HL-60/S4 treated with retinoic acid at 250 ng/mL for 4 days and 3 days (cell line): ENCODE measurements around the gene MRPS18A.

Experiments used
- in situ Hi-C: fragments of 300-500 bp; cut with MboI; formaldehyde crosslinking; loops from 2 replicates; pipeline ENCODE4 v1.7.0; 2022; ENCODE audit warnings: low sequenced_read_pairs

Gene MRPS18A

DNA sequence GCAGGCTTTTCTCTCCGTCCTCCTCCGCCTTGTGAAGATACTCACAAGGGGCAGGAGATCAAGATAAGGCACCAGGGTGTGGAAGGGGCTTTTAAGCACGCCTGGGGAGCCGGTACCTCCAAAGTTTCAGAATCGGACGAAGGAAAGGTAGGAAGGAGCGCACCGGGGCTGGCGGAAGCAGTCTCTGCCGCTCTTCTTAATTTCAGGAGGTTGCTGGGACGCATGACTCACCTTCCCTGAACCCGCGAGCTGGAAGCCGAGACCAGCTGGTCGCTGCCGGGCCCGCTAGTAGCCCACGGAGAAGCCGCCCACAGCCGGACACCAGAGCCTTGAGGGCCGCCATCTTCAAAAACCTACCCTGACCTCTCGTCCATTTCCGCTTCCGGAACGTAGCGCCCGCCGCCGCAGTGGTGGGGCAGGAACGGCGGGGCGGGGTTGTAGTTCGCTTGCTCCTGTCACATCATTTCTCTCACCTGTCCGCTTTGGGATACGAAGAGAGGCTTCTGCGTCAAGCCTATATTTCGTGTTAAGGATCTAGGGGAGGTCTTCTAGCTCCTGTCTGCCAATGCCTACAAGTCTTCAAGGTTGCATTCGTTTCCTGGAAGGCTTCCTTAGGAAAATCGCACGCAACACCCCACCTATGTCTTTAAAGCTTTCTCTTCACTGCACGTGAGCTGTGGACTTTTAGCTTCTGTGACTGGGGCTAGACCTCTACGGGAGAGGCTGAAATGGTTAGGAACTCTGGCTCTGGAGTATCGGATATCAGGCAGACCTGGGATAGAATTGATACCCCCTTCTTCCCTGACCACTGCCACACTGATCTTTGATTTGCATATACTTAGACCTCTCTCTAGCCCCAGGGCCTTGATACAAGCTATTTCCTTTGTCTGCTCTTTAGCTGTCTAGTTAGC lies at the start of gene MRPS18A:
TSS of gene MRPS18A (minus strand) at position 355 of the 911 bp plus-strand sequence. CDS start at position 343, 12 bp downstream.
- in situ Hi-C loops = no loop called here

DNA sequence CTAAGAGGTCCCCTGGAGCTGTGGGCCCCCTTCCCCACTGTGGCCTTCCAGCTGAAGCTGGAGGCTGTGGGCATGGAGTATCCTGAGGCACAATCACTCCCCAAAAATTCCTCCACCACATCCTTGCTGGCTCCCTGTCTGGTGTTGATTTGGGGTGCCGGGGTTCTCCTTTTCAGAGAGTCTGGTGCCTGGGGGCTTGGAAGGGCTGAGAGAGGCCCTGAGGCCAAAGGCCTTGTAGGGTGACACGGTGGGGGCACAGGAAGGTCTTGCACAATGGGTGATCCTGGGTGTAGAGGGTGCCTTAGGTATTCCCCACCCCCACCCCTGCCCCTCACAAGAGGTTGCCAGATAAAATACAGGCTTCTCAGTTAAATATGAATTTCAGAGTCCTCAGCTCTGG lies 49.3 kb upstream of the MRPS18A start:
- in situ Hi-C loops = no loop called here

DNA sequence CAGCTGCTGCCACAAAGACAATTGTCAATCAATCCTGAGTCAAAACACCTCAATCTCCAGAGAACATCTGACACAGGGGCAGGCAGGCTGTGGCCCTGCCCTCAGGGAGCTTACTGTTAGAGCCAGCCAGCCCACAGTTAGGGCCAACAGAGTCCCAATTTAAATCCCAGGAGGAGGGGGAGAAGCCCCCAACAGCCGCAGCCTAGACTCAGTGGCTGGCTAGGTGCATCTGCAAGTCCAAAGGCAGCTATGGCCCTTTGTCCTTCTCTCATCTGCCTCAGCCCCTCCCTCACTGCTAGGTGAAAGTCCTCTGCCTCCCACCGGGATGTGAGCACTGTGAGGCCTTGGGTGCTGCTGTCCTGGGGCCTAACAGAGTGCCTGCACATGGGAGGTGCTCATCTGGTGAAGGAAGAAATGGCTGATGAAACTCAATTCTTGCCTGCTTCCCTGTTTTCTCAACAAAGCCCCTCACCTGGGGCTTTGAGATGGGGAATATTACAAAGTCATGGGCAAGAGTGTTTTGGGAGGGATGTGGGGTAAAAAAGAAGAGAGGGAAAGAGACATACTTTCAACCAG lies 48.7 kb upstream of the MRPS18A start:
- in situ Hi-C loops = no loop called here

DNA sequence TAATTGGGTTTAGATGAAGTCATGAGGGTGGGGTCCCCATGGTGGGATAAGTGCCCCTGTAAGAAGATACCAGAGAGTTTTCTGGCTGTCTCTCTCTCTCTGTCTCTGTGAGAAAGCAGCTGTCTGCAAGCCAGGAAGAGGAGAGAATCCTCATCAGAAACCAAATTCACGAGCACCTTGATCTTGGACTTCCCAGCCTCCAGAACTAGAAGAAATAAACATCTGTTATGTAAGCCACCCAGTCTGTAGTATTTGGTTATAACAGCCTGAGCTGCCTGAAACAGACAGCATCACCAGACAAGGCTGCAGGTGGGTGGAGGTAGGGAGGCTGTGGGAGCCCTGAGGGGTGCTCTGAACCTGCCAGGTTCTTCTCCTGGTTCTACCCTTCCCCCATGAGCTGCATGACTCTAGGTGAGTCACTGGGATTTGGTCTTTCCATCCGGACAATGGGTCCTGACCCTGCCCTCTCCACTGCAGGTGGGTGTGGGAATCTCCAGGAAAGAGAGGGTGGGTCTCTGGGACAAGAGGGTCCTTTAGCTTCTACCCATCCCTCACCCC lies 48.1 kb upstream of the MRPS18A start:
- in situ Hi-C loops = no loop called here

DNA sequence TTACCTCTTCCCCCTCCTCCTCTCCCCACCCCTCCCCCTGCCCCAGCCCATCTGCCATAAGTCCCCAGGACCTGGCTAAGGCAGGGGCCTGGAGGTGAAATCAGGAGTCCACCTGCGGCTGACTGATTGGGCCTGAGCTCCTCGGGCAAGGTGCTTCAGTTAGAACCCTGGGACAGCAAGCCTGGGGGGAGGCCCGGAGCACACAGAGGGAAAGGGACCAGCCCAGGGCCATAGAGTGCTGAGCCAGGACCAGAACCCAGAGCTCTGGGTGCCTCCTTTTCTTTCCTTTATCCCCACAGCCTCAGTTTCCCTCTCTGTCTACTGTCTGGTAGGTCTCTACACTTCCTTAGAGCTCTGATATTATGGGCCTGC lies 46.7 kb upstream of the MRPS18A start:
- in situ Hi-C loops = no loop called here

DNA sequence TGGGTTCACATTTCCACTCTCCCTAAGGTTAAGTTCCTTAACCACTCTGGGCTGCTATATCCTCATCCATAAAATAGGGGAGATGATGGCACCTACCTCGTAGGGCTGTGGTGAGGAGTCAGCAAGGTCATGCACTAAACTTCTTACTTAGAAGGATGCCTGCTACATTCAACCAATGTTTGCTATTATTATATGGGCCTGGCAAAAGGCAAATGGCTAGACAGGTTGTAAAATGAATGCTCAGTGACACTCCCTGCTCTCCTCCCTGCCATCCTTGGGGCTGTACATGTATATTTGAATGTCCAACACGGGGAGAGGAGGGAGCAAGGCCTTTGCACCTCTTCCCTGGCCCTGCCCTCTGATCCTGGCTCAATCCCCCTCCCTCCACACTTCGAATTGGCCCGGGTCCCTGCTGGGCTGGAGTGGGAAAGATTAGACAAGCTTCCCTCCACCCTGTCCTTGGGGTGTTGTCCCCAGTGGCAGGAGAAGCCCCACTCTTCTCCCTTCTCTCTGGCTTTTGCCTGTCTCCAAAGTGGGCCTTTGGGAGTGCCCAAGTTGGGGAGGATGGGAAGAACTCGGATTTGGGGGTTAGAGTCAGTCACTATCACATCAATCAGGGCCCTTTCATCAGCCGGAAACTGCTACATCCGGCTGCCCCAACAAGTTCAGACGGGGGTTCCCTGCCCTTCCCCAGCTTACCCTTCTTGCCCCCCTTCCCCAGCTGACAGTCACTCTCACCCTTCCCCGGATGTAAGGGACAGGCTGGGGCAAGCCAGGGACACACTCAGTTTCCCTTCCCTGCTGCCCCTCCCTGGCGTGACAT lies 46.1 kb upstream of the MRPS18A start:
- in situ Hi-C loops = no loop called here

DNA sequence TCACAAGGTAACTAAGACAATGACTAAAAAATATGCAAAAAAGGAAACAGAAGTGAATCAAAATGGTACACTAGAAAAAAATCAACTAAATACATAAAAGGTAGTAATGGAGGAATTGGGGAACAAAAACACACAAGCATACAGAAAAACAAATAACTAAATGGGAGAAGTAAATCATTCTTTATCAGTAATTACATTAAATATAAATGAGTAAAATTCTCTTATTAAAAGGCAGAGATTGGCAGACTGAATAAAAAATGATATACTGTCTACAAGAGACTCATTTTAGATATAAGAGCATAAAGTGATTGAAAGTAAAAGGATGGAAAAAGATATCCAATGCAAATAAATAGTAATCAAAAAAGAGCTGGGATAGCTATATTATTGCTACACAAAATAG lies 43.0 kb upstream of the MRPS18A start:
- in situ Hi-C loops = no loop called here

DNA sequence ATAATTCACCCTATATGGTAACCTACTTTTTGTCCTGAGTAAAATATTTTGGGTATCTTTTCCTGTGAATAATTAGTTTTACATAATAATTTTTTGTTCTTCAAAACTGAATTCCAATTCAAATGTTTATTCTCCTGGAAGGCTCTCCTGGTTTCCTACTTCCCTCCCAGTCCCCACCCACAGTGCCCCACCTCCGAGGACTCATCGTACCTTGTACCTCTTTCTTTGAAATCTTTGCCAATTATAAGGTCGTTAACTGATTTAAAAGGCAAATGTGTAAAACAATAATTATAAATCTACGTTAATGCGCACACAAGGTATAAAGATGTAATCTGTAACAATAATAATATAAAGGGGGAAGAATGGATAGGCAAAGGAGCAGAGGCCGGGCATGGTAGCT lies 41.9 kb upstream of the MRPS18A start:
- in situ Hi-C loops = no loop called here

DNA sequence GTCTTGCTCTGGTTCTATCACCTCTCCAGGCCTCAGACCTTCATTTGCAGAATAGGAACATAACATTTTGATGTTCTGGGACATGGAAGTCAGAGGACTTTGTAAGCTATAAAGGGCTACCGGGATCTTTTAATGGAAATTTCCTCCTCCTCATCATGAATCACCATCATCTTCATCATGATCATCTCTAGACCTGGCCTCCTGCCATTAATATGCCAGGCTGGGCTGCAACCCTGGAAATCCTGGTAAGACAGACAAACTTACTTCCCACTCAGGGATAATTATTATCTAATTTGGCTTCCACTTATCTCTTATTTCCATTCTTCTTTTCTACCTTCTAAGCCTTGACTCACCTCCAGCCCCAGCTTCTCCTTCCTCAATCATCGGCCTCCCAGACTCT lies 41.0 kb upstream of the MRPS18A start:
- in situ Hi-C loops = no loop called here

DNA sequence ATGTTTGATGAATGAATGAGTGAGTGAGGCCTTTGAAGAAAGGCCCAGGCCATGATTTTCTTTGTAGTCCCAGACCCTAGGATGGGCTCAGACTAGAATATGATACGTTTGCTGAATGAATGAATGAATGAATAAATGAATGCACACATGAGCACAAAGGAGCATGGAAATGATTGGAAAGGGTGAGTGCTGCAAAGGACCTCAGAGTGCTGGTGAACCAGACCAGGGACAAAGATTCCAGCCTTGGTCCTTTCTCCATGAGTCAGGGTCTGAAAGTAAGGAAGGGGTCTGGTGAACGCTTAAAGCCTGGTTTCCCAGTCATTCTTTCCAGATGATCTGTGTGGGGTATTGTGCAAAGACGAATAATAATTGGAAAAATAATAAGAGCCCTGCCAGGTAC lies 40.0 kb upstream of the MRPS18A start:
- in situ Hi-C loops = no loop called here

DNA sequence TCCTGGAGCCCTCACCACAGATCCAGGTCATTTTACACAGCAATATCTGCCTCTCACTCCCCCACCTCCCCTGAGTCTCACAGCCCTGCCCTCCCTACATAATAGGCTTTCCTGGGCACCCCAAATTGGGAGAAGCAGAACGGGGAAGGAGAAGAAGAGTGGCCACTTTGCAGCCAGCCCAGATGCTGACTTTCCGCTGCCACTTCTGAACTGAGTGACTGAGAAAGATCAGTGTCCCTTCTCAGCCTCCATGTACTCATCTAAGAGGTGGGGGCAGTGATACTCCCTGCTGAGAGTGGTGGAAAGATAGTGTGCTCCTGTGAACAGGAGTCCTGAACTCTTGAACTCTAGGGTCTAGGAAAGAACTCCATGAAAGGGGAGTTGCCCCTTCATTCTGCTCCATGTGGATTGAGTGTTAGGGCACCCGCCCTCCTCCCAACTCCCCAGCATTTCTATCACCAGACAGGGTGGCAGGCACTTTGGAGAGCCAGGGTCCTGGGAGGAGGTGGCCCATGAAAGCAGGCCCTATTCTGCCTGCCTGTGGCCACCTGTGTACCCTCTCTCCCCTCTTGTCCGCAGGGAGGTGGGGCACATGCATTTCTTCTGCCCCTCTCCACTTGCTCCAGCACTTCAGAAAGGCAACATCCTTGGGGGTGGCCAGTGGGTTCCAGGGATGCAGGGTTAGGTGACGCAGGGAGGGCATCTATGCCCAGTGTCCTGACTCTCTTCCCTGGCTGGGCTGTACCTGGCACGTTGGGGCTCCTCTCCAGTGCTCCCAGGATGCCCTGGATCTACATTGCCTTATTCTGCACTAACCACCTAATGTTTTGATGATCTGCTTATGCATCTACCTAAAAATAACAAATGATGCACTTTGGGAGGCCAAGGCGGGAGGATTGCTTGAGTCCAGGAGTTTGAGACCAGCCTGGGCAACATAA lies 38.3 kb upstream of the MRPS18A start:
- in situ Hi-C loops = no loop called here

DNA sequence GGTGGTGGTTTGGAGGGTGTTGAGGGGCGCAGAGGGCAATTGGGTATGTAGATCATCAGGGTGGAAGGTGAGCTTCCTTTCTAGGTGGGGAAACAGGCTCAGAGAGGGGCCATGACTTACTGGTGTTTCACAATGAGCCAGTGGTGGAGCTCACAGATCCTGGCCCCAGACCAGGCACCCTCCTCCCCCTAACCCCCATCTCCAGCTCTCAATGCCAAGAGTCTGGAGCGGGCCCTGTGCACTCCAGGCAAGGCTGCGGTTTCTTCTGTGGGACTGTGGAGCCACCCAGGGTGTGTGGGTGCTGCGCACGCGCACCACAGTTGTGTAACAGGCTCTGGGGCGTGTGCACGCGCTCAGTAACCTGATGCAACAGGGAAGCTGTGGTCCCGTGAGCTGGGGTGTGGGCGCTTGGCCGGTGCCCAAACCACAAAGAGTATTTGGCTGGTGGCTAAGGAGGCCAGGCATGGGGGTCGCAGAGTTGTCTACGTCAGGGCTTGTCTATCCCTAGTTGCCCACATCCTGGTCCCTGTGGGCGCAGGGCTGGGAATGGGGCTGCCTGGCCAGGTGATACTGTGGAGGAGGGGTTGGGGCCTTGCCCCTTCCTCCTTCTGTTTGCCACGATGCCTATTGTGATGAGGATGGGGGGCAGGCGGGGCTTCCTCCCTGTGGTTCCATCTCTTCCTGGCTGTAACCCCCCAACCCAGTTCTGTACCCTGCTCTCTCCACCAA lies 37.5 kb upstream of the MRPS18A start:
- in situ Hi-C loops = no loop called here

DNA sequence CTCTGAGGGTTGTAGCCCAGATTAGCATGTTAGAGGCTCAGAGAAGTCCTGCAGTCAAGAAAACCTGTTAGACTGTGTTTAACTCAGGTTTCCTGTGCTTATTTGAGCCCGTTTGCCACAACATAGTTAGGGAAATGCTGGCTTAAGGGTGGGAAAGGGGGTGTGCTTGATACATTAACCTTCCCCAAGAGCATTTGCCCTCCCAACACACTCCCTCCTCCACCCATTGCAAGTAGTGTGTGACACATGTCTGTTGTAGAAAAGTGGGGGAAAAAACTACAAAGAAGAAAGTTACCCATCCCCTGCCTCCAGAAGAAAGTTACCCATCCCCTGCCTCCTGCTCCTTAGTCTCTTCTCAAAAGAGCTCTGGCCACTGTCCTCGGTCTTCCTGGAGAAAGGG lies 36.8 kb upstream of the MRPS18A start:
- in situ Hi-C loops = no loop called here

DNA sequence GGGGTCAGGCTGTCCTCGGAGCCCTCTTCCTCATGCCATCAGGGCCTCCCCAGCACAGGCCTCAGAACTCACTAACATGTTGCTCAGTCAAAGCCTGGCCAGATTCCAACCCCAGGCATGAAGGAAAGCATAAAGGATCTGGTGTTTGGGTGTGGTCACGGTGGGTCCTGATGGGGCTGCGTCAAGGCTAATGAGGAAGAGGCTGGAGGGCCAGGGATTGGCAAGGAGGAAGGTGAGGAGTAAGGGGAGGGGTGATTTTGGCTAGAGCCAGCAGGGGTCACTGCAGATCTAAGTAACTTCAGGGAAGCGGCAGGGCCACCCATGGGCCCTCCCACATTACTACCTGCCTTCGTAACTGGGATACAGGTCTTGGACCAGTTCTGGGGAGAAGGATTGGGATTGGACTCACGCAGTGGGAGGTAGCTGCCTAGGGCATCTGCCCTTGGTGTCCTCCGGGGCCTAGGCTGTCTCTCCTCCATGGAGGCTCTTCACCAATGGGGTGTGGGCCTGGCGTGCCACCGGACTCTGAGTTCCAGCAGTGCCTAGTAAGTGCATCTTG lies 36.2 kb upstream of the MRPS18A start:
- in situ Hi-C loops = no loop called here

DNA sequence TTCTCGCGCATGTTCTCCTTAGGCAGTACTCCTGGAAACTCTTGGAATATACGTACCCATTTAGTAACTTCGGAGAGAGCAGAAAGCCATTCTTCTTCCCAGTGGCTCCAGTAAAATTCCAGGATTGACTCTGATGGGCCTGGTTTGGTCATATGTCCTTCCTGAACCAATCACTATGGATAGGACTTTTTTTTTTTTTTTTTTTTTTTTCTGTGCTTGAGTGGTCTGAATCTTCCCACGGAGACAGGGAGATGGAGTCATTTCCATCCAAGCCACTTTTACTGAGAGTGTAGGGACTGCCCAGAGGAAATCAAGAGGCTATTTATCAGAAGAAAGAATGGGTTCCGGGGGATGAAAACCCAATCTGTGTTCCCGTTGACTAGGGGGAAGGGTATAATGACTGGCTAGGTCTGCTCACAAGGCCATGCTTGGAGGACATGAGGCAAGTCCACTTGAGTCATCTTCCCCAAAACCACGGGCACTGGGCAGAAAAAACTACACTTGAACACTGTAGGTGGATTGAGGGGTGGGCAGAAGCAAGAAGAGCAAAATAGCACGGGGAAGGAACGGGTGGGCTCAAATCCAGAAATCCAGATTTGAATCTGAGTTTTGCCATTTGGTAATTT lies 35.4 kb upstream of the MRPS18A start:
- in situ Hi-C loops = no loop called here

DNA sequence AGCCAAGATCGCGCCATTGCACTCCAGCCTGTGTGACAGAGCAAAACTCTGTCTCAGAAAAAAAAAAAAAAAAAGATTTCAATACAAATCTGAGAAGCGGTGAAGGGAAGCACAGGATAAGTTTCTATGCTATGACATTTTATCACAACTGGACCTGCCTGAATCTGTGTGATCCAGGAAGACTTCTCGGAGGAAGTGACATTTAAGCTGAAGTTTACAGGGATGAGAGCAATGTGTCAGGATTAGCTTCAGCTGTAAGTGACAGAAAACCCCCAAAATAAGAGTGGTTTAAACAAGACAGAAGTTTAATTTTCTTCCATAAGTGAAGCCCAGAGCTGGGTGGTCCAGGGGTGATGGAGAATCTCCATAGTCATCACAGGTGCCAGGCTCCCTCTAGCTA lies 33.4 kb upstream of the MRPS18A start:
- in situ Hi-C loops = no loop called here

DNA sequence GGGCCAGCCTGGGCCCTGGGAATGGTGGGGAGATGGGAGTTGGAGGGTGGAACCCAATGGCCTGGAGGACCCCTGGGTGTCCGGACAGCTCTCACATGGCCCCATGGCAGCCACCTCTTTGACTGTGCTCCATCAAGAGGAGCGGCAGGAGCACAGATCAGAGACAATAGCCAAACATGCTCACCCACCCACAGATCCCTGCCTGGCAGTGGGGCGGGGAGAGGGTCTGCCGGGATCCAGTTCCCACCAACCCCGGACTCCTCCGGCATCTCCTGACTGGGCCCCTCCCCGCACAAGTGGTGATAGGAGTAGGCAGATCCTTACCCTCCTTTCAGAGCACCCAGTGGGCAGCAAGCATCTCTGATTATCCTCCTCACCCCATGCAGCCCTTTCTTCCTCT lies 31.9 kb upstream of the MRPS18A start:
- in situ Hi-C loops = no loop called here

DNA sequence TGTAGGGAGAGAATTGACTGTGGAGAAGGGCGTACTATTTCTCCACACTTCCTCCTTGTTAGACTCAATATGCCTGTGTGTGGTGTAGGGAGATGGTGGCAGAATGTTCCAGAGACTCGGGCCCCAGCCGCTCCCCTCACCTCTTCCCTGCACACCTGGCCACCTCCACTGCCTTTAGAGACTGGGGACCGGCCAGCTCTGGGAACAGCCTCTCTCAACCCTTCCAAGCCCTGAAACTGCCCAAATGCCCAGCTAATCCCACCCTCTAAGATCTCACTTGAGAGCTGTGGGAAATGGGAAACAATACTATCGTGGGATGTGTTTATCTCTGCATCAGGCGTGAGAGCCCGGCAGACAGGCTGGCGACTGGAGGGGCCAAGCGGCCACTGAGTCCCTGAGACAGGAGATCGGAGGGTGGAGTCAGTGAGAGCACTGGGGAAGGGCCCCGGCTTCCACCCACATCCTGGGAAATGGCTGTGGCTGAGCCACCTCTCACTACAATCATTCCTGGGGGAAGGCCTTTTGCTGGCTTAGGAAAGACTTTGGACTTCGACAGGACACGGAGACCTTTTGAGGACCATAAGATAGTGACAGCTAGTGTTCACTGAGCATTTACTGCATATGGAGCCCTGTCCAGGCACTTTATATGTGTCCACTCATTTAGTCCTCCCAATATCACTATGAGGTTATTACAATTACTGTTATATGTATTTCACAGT lies 31.0 kb upstream of the MRPS18A start:
- in situ Hi-C loops = no loop called here
